CMK (cell line): Measurements from ENCODE around the gene EXOC6.

Experiments used
- DNase-seq: peaks from one replicate; pipeline ENCODE4 v3.0.0-alpha.2; 2010; ENCODE audit warnings: low read depth

Gene EXOC6

GRCh38 chr10:93066544-93066913 lies 218.2 kb downstream of the EXOC6 start:
- DNase-seq: no peak

- no peak for DNase-seq
Measured at GRCh38 chr10:93067443-93068365, 219.4 kb downstream of the EXOC6 start.

- no peak for DNase-seq
Measured at GRCh38 chr10:93068411-93069244, 220.3 kb downstream of the EXOC6 start.

GRCh38 chr10:93069245-93069561 lies 220.9 kb downstream of the EXOC6 start:
- no peak for DNase-seq

GRCh38 chr10:93070378-93071176 lies 222.3 kb downstream of the EXOC6 start:
- DNase-seq: no peak

- DNase-seq: no peak
Measured at GRCh38 chr10:93071177-93071472, 222.8 kb downstream of the EXOC6 start.

GRCh38 chr10:93071674-93072224 lies 223.4 kb downstream of the EXOC6 start:
- DNase-seq: peak; percentile 32

GRCh38 chr10:93072225-93072712 lies 223.9 kb downstream of the EXOC6 start:
- DNase-seq: no peak

GRCh38 chr10:93072713-93073538 lies 224.6 kb downstream of the EXOC6 start:
- DNase-seq: no peak

GRCh38 chr10:93073539-93074146 lies 225.3 kb downstream of the EXOC6 start, which contains the start of gene CYP26A1:
Gene CYP26A1 (plus strand): TSS chr10:93073893. CDS start chr10:93073935, 42 bp downstream.
- no peak for DNase-seq

GRCh38 chr10:93074147-93074596 lies 225.9 kb downstream of the EXOC6 start:
- DNase-seq: peak; percentile 67

GRCh38 chr10:93074597-93075368 lies 226.5 kb downstream of the EXOC6 start:
- no peak for DNase-seq

GRCh38 chr10:93075369-93076221 lies 227.3 kb downstream of the EXOC6 start:
- DNase-seq: no peak

GRCh38 chr10:93076871-93077270 lies 228.6 kb downstream of the EXOC6 start:
- DNase-seq: no peak

- DNase-seq: no peak
Measured at GRCh38 chr10:93077860-93078337, 229.6 kb downstream of the EXOC6 start.

- no peak for DNase-seq
Measured at GRCh38 chr10:93079663-93080349, 231.5 kb downstream of the EXOC6 start.

GRCh38 chr10:93080350-93081046 lies 232.2 kb downstream of the EXOC6 start:
- DNase-seq: no peak
